H9 (cell line): ENCODE results near the gene FHOD3. TPM values are rescaled to one million over a fixed set of nuclear protein-coding genes. Genes with fewer than 3 reads are reported as not detected.

ENCODE experiments used
- DNase-seq: peaks from one replicate; pipeline ENCODE4 v3.0.0-alpha.2; 2017
- H2AFZ ChIP-seq: one replicate; pipeline ENCODE4 v1.6.1; 2013; ENCODE audit warnings: mild to moderate bottlenecking, low read length, control low read depth, moderate library complexity
- H2AK5ac ChIP-seq: 2 replicates; pipeline ENCODE4 v1.6.1; 2013; ENCODE audit warnings: low read length, control low read depth, mixed read lengths; ENCODE audit not compliant: insufficient read length
- H2BK120ac ChIP-seq: one replicate; pipeline ENCODE4 v1.6.1; 2013; ENCODE audit warnings: low read depth, mild to moderate bottlenecking, low read length, control low read depth, inconsistent platforms; ENCODE audit not compliant: poor library complexity, severe bottlenecking
- H2BK12ac ChIP-seq: 2 replicates; pipeline ENCODE4 v1.6.1; 2013; ENCODE audit warnings: low read length, control low read depth, mixed read lengths, low read depth; ENCODE audit not compliant: insufficient read length
- H2BK15ac ChIP-seq: 2 replicates; pipeline ENCODE4 v1.6.1; 2013; ENCODE audit warnings: low read depth, low read length, control low read depth
- H2BK20ac ChIP-seq: one replicate; pipeline ENCODE4 v1.6.1; 2013; ENCODE audit warnings: low read depth, mild to moderate bottlenecking, low read length, control low read depth, inconsistent platforms; ENCODE audit not compliant: poor library complexity, severe bottlenecking
- H2BK5ac ChIP-seq: 2 replicates; pipeline ENCODE4 v1.6.1; 2013; ENCODE audit warnings: low read length, control low read depth, mixed read lengths; ENCODE audit not compliant: insufficient read length
- H3K14ac ChIP-seq: 2 replicates; pipeline ENCODE4 v1.6.1; 2013; ENCODE audit warnings: low read length, control low read depth; ENCODE audit not compliant: insufficient read depth
- H3K18ac ChIP-seq: 2 replicates; pipeline ENCODE4 v1.6.1; 2013; ENCODE audit warnings: low read depth, mild to moderate bottlenecking, mixed read lengths, low read length, control low read depth; ENCODE audit not compliant: insufficient read length
- H3K23ac ChIP-seq: 2 replicates; pipeline ENCODE4 v1.6.1; 2013; ENCODE audit warnings: low read length, control low read depth, mixed read lengths, low read depth; ENCODE audit not compliant: insufficient read length
- H3K23me2 ChIP-seq: 2 replicates; pipeline ENCODE4 v1.6.1; 2013; ENCODE audit warnings: low read depth, mild to moderate bottlenecking, mixed read lengths, low read length, control low read depth; ENCODE audit not compliant: insufficient read length, poor library complexity, severe bottlenecking
- H3K27ac ChIP-seq: 2 replicates; pipeline ENCODE4 v1.5.1; 2013; ENCODE audit warnings: low read length, control low read depth, mixed read lengths, low read depth; ENCODE audit not compliant: insufficient read length
- H3K27me3 ChIP-seq: 2 replicates; pipeline ENCODE4 v1.6.1; 2013; ENCODE audit warnings: low read length, control low read depth, inconsistent platforms; ENCODE audit not compliant: insufficient read depth
- H3K4ac ChIP-seq: 2 replicates; pipeline ENCODE4 v1.6.1; 2013; ENCODE audit warnings: low read depth, mild to moderate bottlenecking, control low read depth, inconsistent platforms, low read length, moderate library complexity
- H3K4me1 ChIP-seq: 2 replicates; pipeline ENCODE4 v1.6.1; 2013; ENCODE audit warnings: low read length, control low read depth, inconsistent platforms; ENCODE audit not compliant: insufficient read depth
- H3K4me2 ChIP-seq: 2 replicates; pipeline ENCODE4 v1.6.1; 2013; ENCODE audit warnings: low read length, control low read depth, mixed read lengths; ENCODE audit not compliant: insufficient read length, insufficient read depth
- H3K56ac ChIP-seq: 2 replicates; pipeline ENCODE4 v1.6.1; 2013; ENCODE audit warnings: low read depth, mild to moderate bottlenecking, mixed read lengths, low read length, control low read depth; ENCODE audit not compliant: insufficient read length
- H3K79me1 ChIP-seq: 2 replicates; pipeline ENCODE4 v1.6.1; 2013; ENCODE audit warnings: low read depth, mild to moderate bottlenecking, moderate library complexity, low read length, control low read depth, inconsistent platforms; ENCODE audit not compliant: insufficient read depth, poor library complexity, severe bottlenecking
- H3K79me2 ChIP-seq: 2 replicates; pipeline ENCODE4 v1.6.1; 2013; ENCODE audit warnings: low read length, control low read depth, inconsistent platforms; ENCODE audit not compliant: insufficient read depth
- H3K9ac ChIP-seq: 2 replicates; pipeline ENCODE4 v1.6.1; 2013; ENCODE audit warnings: low read length, control low read depth, mixed read lengths; ENCODE audit not compliant: insufficient read length; ENCODE audit errors: extremely low read depth
- H3K9me3 ChIP-seq: one replicate; pipeline ENCODE4 v1.6.1; 2013; ENCODE audit warnings: low read depth, low read length, inconsistent platforms; ENCODE audit not compliant: control insufficient read depth
- H3T11ph ChIP-seq: one replicate; pipeline ENCODE4 v1.6.1; 2013; ENCODE audit warnings: mild to moderate bottlenecking, low read length, control low read depth, inconsistent platforms
- H4K20me1 ChIP-seq: one replicate; pipeline ENCODE4 v1.6.1; 2013; ENCODE audit not compliant: control insufficient read depth, insufficient read length, insufficient read depth
- H4K5ac ChIP-seq: 2 replicates; pipeline ENCODE4 v1.6.1; 2013; ENCODE audit warnings: low read depth, mild to moderate bottlenecking, mixed read lengths, low read length, control low read depth; ENCODE audit not compliant: insufficient read length
- H4K8ac ChIP-seq: replicated peaks from 2 replicates; pipeline ENCODE4 v1.6.1; 2013; ENCODE audit warnings: low read length, control low read depth, mixed read lengths, low read depth; ENCODE audit not compliant: insufficient read length
- H4K91ac ChIP-seq: 2 replicates; pipeline ENCODE4 v1.6.1; 2013; ENCODE audit warnings: low read depth, mild to moderate bottlenecking, moderate library complexity, mixed read lengths, low read length, control low read depth; ENCODE audit not compliant: insufficient read length
- H3K27ac Mint-ChIP-seq, 3 experiments: 2 replicates in 2 of 3; 3 replicates in 1 of 3; pipeline ENCODE4 v1.8.0; 2020 to 2021; ENCODE audit warnings: mixed read lengths in 3 of 3, mild to moderate bottlenecking in 1 of 3, moderate library complexity in 1 of 3
- H3K27me3 Mint-ChIP-seq: 2 replicates; pipeline ENCODE4 v1.8.0; 2021; ENCODE audit warnings: low read depth, mild to moderate bottlenecking, moderate library complexity, mixed read lengths
- H3K36me3 Mint-ChIP-seq, 3 experiments: 2 replicates in 2 of 3; 3 replicates in 1 of 3; pipeline ENCODE4 v1.8.0; 2020 to 2021; ENCODE audit warnings: low read depth in 3 of 3, mixed read lengths in 3 of 3; ENCODE audit not compliant: insufficient read depth in 1 of 3
- H3K4me1 Mint-ChIP-seq, 2 experiments: 2 replicates each; pipeline ENCODE4 v1.8.0; 2020; ENCODE audit warnings: mixed read lengths in 2 of 2
- H3K4me3 Mint-ChIP-seq, 2 experiments: 2 replicates in 1 of 2; 3 replicates in 1 of 2; pipeline ENCODE4 v1.8.0; 2020 to 2021; ENCODE audit warnings: mild to moderate bottlenecking in 2 of 2, mixed read lengths in 2 of 2, moderate library complexity in 1 of 2
- H3K9me3 Mint-ChIP-seq, 2 experiments: 2 replicates in 1 of 2; 3 replicates in 1 of 2; pipeline ENCODE4 v1.8.0; 2020; ENCODE audit warnings: mild to moderate bottlenecking in 2 of 2, mixed read lengths in 2 of 2, moderate library complexity in 1 of 2
- total RNA-seq: library from RNA; stranded (reverse); gene quantifications from 2 replicates; pipeline ENCODE4 v1.2.1, GENCODE V29; 2021
- TF ChIP-seq, protein P1 (sequence below): fragments of 200-600 bp; sonication (generic); conservative IDR thresholded peaks from 3 replicates; pipeline ENCODE4 v1.8.0; 2021; ENCODE audit warnings: antibody characterized with exemption, mild to moderate bottlenecking

FHOD3 gene
- total RNA-seq, 1 experiment from 2014 or later: 8.0 TPM

DNA sequence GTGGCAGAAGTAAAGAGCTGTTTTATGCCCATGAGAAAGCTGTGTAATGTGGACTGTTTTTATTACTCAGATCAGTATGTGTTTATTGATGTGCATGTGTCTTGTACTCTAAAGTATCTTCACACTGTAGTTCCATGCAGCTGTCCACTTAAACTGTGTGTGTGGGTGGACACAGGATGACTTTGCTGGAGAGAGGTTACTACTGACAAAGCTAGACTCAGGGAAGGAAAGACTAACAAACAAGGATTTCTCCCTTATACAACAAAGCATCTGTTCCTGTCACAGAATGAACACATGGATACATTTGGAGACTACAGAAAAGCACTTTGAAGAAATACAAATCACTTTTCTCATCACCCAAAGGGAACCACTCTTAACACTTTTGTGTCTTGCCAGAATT is 10.0 kb downstream of the FHOD3 start:
- Histone ChIP-seq H3K23me2 (no peaks in the 10 kb centered on the region), H3K4me1 (no peaks in the 10 kb centered on the region; the same call in 1 of the 2 replicates), H3K27ac (no peak overlapping the region), H3K4me2 (no peak overlapping the region), H4K20me1 (peaks cover 2% of the 10 kb centered on the region), H3K4ac (no peak overlapping the region), H3K9me3 (no peaks in the 10 kb centered on the region), H2BK5ac (no peak overlapping the region), H3K14ac (no peak overlapping the region), H4K91ac (no peak overlapping the region), H4K5ac (no peak overlapping the region), H3T11ph (no peak overlapping the region), H2BK120ac (no peak overlapping the region), H4K8ac (no peak overlapping the region), H3K18ac (no peak overlapping the region), H2AK5ac (no peak overlapping the region), H2BK20ac (no peak overlapping the region), H2BK12ac (no peak overlapping the region), H3K79me1 (no peaks in the 10 kb centered on the region), H3K9ac (no peak overlapping the region), H2AFZ (no peak overlapping the region), H2BK15ac (no peak overlapping the region), H3K23ac (no peak overlapping the region), H3K56ac (no peak overlapping the region), H3K79me2 (no peaks in the 10 kb centered on the region), H3K27me3 (no peaks in the 10 kb centered on the region)
- no peak for DNase-seq
- Mint-ChIP-seq H3K27ac (no peak overlapping the region), H3K27me3 (peaks cover 21% of the 10 kb centered on the region), H3K4me3 (no peak overlapping the region), H3K4me1 (peaks cover 32 to 46% of the 10 kb centered on the region in 2 experiments), H3K9me3 (no peaks in the 10 kb centered on the region), H3K36me3 (no peaks in the 10 kb centered on the region; a peak in 1 of 7 replicates)
- TF ChIP-seq, protein P1, sequence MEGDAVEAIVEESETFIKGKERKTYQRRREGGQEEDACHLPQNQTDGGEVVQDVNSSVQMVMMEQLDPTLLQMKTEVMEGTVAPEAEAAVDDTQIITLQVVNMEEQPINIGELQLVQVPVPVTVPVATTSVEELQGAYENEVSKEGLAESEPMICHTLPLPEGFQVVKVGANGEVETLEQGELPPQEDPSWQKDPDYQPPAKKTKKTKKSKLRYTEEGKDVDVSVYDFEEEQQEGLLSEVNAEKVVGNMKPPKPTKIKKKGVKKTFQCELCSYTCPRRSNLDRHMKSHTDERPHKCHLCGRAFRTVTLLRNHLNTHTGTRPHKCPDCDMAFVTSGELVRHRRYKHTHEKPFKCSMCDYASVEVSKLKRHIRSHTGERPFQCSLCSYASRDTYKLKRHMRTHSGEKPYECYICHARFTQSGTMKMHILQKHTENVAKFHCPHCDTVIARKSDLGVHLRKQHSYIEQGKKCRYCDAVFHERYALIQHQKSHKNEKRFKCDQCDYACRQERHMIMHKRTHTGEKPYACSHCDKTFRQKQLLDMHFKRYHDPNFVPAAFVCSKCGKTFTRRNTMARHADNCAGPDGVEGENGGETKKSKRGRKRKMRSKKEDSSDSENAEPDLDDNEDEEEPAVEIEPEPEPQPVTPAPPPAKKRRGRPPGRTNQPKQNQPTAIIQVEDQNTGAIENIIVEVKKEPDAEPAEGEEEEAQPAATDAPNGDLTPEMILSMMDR: no peak
